HepG2 (cell line): ENCODE results near the gene PTCD1. TPM values are rescaled to one million over a fixed set of nuclear protein-coding genes. Genes with fewer than 3 reads are reported as not detected.

Experiments
- AGO2 ChIP-seq: fragments of 200-400 bp; formaldehyde crosslinking; optimal IDR thresholded peaks from 2 replicates; pipeline ENCODE3; 2017; ENCODE audit warnings: mild to moderate bottlenecking, low read depth, low read length, moderate library complexity
- ATF7 ChIP-seq, 2 experiments: fragments of 450-650 bp in 1 of 2; sonication (generic) in 1 of 2; formaldehyde crosslinking in 1 of 2; IDR thresholded peaks; 2 replicates each; pipeline versions ENCODE4 v1.4.0 to v1.6.1; 2016 to 2020; ENCODE audit warnings: antibody characterized with exemption in 1 of 2, mild to moderate bottlenecking in 1 of 2, missing genetic modification reagents in 1 of 2
- ATM ChIP-seq: fragments of 450-650 bp; IDR thresholded peaks from 2 replicates; pipeline ENCODE4 v1.7.1; 2017; ENCODE audit warnings: mild to moderate bottlenecking, borderline replicate concordance
- HMG20B ChIP-seq: conservative IDR thresholded peaks from 2 replicates; pipeline ENCODE4 v1.6.1; 2016; ENCODE audit warnings: missing genetic modification reagents, missing compliant biosample characterization
- IKZF1 ChIP-seq: fragments of 450-650 bp; IDR thresholded peaks from 2 replicates; pipeline ENCODE4 v1.7.1; 2016
- IKZF4 ChIP-seq: sonication (generic); formaldehyde crosslinking; IDR thresholded peaks from 2 replicates; pipeline ENCODE4 v1.5.1; 2020; ENCODE audit warnings: borderline replicate concordance, mild to moderate bottlenecking, low read depth, missing genetic modification reagents; ENCODE audit errors: not compliant biosample characterization
- NFE2L2 ChIP-seq: fragments of 150-350 bp; IDR thresholded peaks from 2 replicates; pipeline ENCODE4 v1.6.1; 2014; ENCODE audit warnings: low read length
- PAXIP1 ChIP-seq: sonication (generic); formaldehyde crosslinking; conservative IDR thresholded peaks from 2 replicates; pipeline ENCODE4 v1.4.0; 2020; ENCODE audit warnings: mild to moderate bottlenecking, missing genetic modification reagents, moderate library complexity
- RAD21 ChIP-seq: fragments of 450-650 bp; formaldehyde crosslinking; IDR thresholded peaks from 2 replicates; pipeline ENCODE4 v1.5.0; 2020; ENCODE audit warnings: mild to moderate bottlenecking
- RFX5 ChIP-seq: IDR thresholded peaks from 2 replicates; pipeline ENCODE4 v1.6.1; 2011; ENCODE audit warnings: low read depth, low read length, improper control_type of control experiment
- SAP130 ChIP-seq: IDR thresholded peaks from 2 replicates; pipeline ENCODE4 v1.6.1; 2016; ENCODE audit warnings: low read depth
- SP140L ChIP-seq: sonication (generic); formaldehyde crosslinking; IDR thresholded peaks from 2 replicates; pipeline ENCODE4 v1.4.0; 2020; ENCODE audit warnings: missing genetic modification reagents, borderline replicate concordance
- TEAD2 ChIP-seq: sonication (generic); formaldehyde crosslinking; IDR thresholded peaks from 2 replicates; pipeline ENCODE4 v1.9.0; 2021; ENCODE audit warnings: missing genetic modification reagents
- WIZ ChIP-seq: sonication (generic); formaldehyde crosslinking; IDR thresholded peaks from 2 replicates; pipeline ENCODE4 v1.5.1; 2020; ENCODE audit warnings: mild to moderate bottlenecking, missing genetic modification reagents
- ZMYM2 ChIP-seq: sonication (generic); formaldehyde crosslinking; IDR thresholded peaks from 2 replicates; pipeline ENCODE4 v1.8.0; 2022; ENCODE audit warnings: mild to moderate bottlenecking, missing genetic modification reagents
- ZNF263 ChIP-seq: sonication (generic); formaldehyde crosslinking; IDR thresholded peaks from 2 replicates; pipeline ENCODE4 v1.4.0; 2020; ENCODE audit warnings: missing genetic modification reagents
- ZNF687 ChIP-seq: sonication (generic); formaldehyde crosslinking; IDR thresholded peaks from 2 replicates; pipeline ENCODE4 v1.5.1; 2020; ENCODE audit warnings: mild to moderate bottlenecking, missing genetic modification reagents, moderate library complexity
- ZNF766 ChIP-seq: sonication (generic); formaldehyde crosslinking; IDR thresholded peaks from 2 replicates; pipeline ENCODE4 v1.5.0; 2020; ENCODE audit warnings: missing genetic modification reagents, borderline replicate concordance
- ZSCAN12 ChIP-seq: sonication (generic); formaldehyde crosslinking; IDR thresholded peaks from 2 replicates; pipeline ENCODE4 v1.9.0; 2021; ENCODE audit warnings: mild to moderate bottlenecking, missing genetic modification reagents
- ZUFSP ChIP-seq: sonication (generic); formaldehyde crosslinking; IDR thresholded peaks from 2 replicates; pipeline ENCODE4 v1.9.0; 2021; ENCODE audit warnings: missing genetic modification reagents, mild to moderate bottlenecking, borderline replicate concordance
- polyA plus RNA-seq, 8 experiments: library from polyadenylated mRNA; depleted of rRNA in 3 of 8; stranded (reverse) in 7 of 8; unstranded in 1 of 8; fragments of >200 nt; fragmentation: Illumina TruSeq in 4 of 8; extraction: Trizol in 4 of 8; gene quantifications; 2 replicates each; pipeline versions ENCODE4 v1.2.1 to v1.2.3, GENCODE V29; 2011 to 2016; ENCODE audit warnings: low read depth in 4 of 8, missing spikeins in 1 of 8, mixed read lengths in 1 of 8; ENCODE audit not compliant: insufficient read depth in 1 of 8
- total RNA-seq, 5 experiments: library from RNA; depleted of rRNA; stranded (reverse); fragments of >200 nt; fragmentation: Illumina TruSeq; extraction: Trizol; gene quantifications; 2 replicates each; pipeline ENCODE4 v1.2.3, GENCODE V29; 2016; ENCODE audit warnings: low read depth in 1 of 5

The PTCD1 gene
- total and polyA plus RNA-seq, 2 of the 13 experiments (the other 11 are each of a cell fraction or from before 2014, with no cell fraction given): 3.0 to 8.4 TPM

GRCh38 chr7:99372275-99373090 lies 66.1 kb downstream of the PTCD1 start (continued):
- no peak for TF ChIP-seq RAD21 (CRISPR knock-in tag)
- no peak for TF ChIP-seq IKZF1
- no peak for TF ChIP-seq NFE2L2
- TF ChIP-seq ATF7 (IDR thresholded peaks at IDR 0.05): peak; percentile 72
- TF ChIP-seq ATF7 (CRISPR knock-in tag; IDR thresholded peaks at IDR 0.05): peak; percentile 43
- TF ChIP-seq SAP130 (CRISPR knock-in tag): peak; percentile 99
- no peak for TF ChIP-seq ZNF766 (CRISPR knock-in tag)
- TF ChIP-seq ZSCAN12 (CRISPR knock-in tag): no peak
- TF ChIP-seq ZNF687 (CRISPR knock-in tag): peak; percentile 61
- TF ChIP-seq RFX5: no peak; the same call in 1 of the 2 replicates
- peak; percentile 85 for TF ChIP-seq HMG20B (CRISPR knock-in tag)
- peak; percentile 84 for TF ChIP-seq PAXIP1 (CRISPR knock-in tag)
- no peak for TF ChIP-seq ZMYM2 (CRISPR knock-in tag)
- TF ChIP-seq SP140L (CRISPR knock-in tag): no peak
- TF ChIP-seq TEAD2 (CRISPR knock-in tag): no peak
- TF ChIP-seq ZNF263 (CRISPR knock-in tag): 0 out of 2 replicates have a peak, but pooled peaks have one; percentile 25
- no peak for TF ChIP-seq ATM
- TF ChIP-seq WIZ (CRISPR knock-in tag): no peak
- TF ChIP-seq IKZF4 (CRISPR knock-in tag): no peak
- TF ChIP-seq ZUFSP (CRISPR knock-in tag): no peak
- TF ChIP-seq AGO2: no peak
